HG02943 (cell line): ENCODE measurements around the gene HOXC13.

Experiments used
- ATAC-seq: cut with Tn5 transposase; IDR thresholded peaks from one replicate; pipeline ENCODE4 v1.9.1; 2021; ENCODE audit warnings: mild to moderate bottlenecking, low read depth, moderate library complexity; ENCODE audit not compliant: unreplicated experiment

Gene HOXC13

GRCh38 chr12:53938326-53939140 is at the start of gene HOXC13:
Gene HOXC13 (plus strand): TSS chr12:53938831. CDS start chr12:53938907, 76 bp downstream.
- ATAC-seq: no peak

- no peak for ATAC-seq
These were observed 48.5 kb upstream of the HOXC13 start for GRCh38 chr12:53890081-53890480.

- no peak for ATAC-seq
These were observed 45.8 kb upstream of the HOXC13 start for GRCh38 chr12:53892762-53893395.

GRCh38 chr12:53899230-53899629 is 39.4 kb upstream of the HOXC13 start:
- ATAC-seq: no peak

- ATAC-seq: no peak
These were observed 31.5 kb upstream of the HOXC13 start for GRCh38 chr12:53907103-53907502.

GRCh38 chr12:53916788-53917655 is 21.6 kb upstream of the HOXC13 start:
- ATAC-seq: no peak

- ATAC-seq: no peak
These were observed 13.9 kb upstream of the HOXC13 start for GRCh38 chr12:53924521-53925405.

GRCh38 chr12:53927220-53928029 is 11.2 kb upstream of the HOXC13 start:
- ATAC-seq: no peak

GRCh38 chr12:53928054-53928835 is 10.4 kb upstream of the HOXC13 start:
- ATAC-seq: no peak

- no peak for ATAC-seq
These were observed 9.1 kb upstream of the HOXC13 start for GRCh38 chr12:53929527-53929926.

GRCh38 chr12:53930591-53931255 is 7.9 kb upstream of the HOXC13 start:
- ATAC-seq: no peak

GRCh38 chr12:53931844-53932581 is 6.6 kb upstream of the HOXC13 start:
- ATAC-seq: no peak

- no peak for ATAC-seq
These were observed 5.7 kb upstream of the HOXC13 start for GRCh38 chr12:53932915-53933314.

- no peak for ATAC-seq
These were observed 3.0 kb upstream of the HOXC13 start for GRCh38 chr12:53935383-53936341.

GRCh38 chr12:53937099-53937498 is 1.5 kb upstream of the HOXC13 start:
- ATAC-seq: no peak
